ENCODE measurements around the gene WNK1. TPM values are rescaled to one million over a fixed set of nuclear protein-coding genes. Genes with fewer than 3 reads are reported as not detected.

WNK1 gene
- polyA plus RNA-seq, 2 of the 4 experiments (the other 2 are of a cell fraction), result 88.4 to 98.0 TPM

- TF ChIP-seq SMC3 (IDR thresholded peaks at IDR 0.05) (no peak), RFX5 (IDR thresholded peaks at IDR 0.05) (no peak), TP53 (CRISPR knock-in tag; IDR thresholded peaks at IDR 0.05) (no peak)
- TF ChIP-seq, protein P1, sequence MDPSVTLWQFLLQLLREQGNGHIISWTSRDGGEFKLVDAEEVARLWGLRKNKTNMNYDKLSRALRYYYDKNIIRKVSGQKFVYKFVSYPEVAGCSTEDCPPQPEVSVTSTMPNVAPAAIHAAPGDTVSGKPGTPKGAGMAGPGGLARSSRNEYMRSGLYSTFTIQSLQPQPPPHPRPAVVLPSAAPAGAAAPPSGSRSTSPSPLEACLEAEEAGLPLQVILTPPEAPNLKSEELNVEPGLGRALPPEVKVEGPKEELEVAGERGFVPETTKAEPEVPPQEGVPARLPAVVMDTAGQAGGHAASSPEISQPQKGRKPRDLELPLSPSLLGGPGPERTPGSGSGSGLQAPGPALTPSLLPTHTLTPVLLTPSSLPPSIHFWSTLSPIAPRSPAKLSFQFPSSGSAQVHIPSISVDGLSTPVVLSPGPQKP (IDR thresholded peaks at IDR 0.05; ENCODE audit: low read depth, low read length), result no peak
- TF ChIP-seq, protein P2, sequence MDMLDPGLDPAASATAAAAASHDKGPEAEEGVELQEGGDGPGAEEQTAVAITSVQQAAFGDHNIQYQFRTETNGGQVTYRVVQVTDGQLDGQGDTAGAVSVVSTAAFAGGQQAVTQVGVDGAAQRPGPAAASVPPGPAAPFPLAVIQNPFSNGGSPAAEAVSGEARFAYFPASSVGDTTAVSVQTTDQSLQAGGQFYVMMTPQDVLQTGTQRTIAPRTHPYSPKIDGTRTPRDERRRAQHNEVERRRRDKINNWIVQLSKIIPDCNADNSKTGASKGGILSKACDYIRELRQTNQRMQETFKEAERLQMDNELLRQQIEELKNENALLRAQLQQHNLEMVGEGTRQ (IDR thresholded peaks at IDR 0.05), result no peak
Observed at GRCh38 chr12:953776-954175, 201.4 kb downstream of the WNK1 start (continued).

GRCh38 chr12:954741-955140 is 202.4 kb downstream of the WNK1 start:
- Histone ChIP-seq H3K27ac (no peak overlapping the region), H3K9me3 (no peaks in the 10 kb centered on the region), H3K4me1 (peaks cover 7% of the 10 kb centered on the region; the same call in 1 of the 3 replicates), H3K4me3 (no peak overlapping the region), H3K4me2 (no peak overlapping the region)
- ChIA-PET CTCF (interaction anchor here (1.4 to 6.0 kb wide), 4 partner anchors 16 to 384 kb away, joined by 4 to 48 read pairs (median 6); no protein-coding TSS in a partner anchor), POLR2A (no interaction called here)
- no peak for FAIRE-seq
- no peak for DNase-seq (ENCODE audit: low read depth in 1 of 2, low spot score in 1 of 2)
- no peak for ATAC-seq
- TF ChIP-seq ZC3H11A (IDR thresholded peaks at IDR 0.05) (no peak), MYC (IDR thresholded peaks at IDR 0.05; ENCODE audit: borderline replicate concordance, low read length) (no peak), ESRRA (IDR thresholded peaks at IDR 0.05; ENCODE audit: borderline replicate concordance, low read length) (no peak), MAFK (IDR thresholded peaks at IDR 0.05; ENCODE audit: partially characterized antibody) (no peak), CHD4 (IDR thresholded peaks at IDR 0.05; ENCODE audit: borderline replicate concordance) (no peak), SMC3 (IDR thresholded peaks at IDR 0.05) (no peak), MAZ (IDR thresholded peaks at IDR 0.05; ENCODE audit: borderline replicate concordance, low read depth, low read length) (no peak), FOSL2 (IDR thresholded peaks at IDR 0.05) (no peak), FOSL2 (CRISPR knock-in tag; IDR thresholded peaks at IDR 0.05) (no peak), HOXB5 (CRISPR knock-in tag; IDR thresholded peaks at IDR 0.05) (no peak), KDM5A (IDR thresholded peaks at IDR 0.05) (no peak), NR3C1 (IDR thresholded peaks at IDR 0.05) (no peak), RNF2 (IDR thresholded peaks at IDR 0.05; ENCODE audit: borderline replicate concordance, low read depth) (no peak), HOXB13 (CRISPR knock-in tag; IDR thresholded peaks at IDR 0.05; ENCODE audit: low read depth) (no peak), ZNF302 (CRISPR knock-in tag; IDR thresholded peaks at IDR 0.05) (no peak), CEBPB (IDR thresholded peaks at IDR 0.05) (no peak), HES2 (IDR thresholded peaks at IDR 0.05) (no peak), NFE2L2 (conservative IDR thresholded peaks at IDR 0.05; ENCODE audit: low read length) (no peak), RFX5 (IDR thresholded peaks at IDR 0.05) (no peak)
- TF ChIP-seq, protein P2 (IDR thresholded peaks at IDR 0.05), result no peak

DNA sequence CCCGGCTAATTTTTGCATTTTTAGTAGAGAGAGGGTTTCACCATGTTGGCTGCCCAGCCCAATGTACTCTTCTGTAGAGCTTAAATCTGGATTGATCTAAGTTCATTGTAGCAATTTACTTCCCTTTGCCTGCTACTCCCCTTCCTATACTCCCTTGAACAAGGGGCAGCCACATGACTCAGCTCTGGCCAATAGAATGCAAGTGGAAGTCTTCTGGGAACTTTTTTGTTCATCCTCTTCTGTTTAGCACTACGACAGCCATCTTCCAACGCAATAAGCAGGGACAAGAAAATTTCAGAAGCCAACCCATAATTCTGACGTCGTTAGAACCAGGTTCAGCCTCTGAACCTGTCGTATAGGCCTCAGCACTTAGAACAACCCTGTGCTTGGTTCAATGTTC is 203.6 kb downstream of the WNK1 start:
- Histone ChIP-seq H3K4me1 (peaks cover 7% of the 10 kb centered on the region; the same call in 1 of the 3 replicates), H3K4me3 (no peak overlapping the region), H3K4me2 (no peak overlapping the region), H3K9me3 (no peaks in the 10 kb centered on the region), H3K27ac (no peak overlapping the region)
- WGBS (ENCODE audit: missing lambda C conversion rate), result 92% methylated on average over 6 of the region's 6 CpGs
- TF ChIP-seq SMC3 (IDR thresholded peaks at IDR 0.05), result no peak
- no peak for DNase-seq (ENCODE audit: low read depth in 1 of 2, low spot score in 1 of 2)
- ChIA-PET POLR2A (no interaction called here), CTCF (interaction anchor here (1.4 to 1.9 kb wide), 4 partner anchors 15 to 341 kb away, joined by 4 to 7 read pairs (median 5); no protein-coding TSS in a partner anchor)
- no peak for ATAC-seq
- no peak for FAIRE-seq

All from A549 (cell line).